ENCODE results near the gene NAA40. TPM values are rescaled to one million over a fixed set of nuclear protein-coding genes. Genes with fewer than 3 reads are reported as not detected.

Gene NAA40
- total and polyA plus RNA-seq, 2 donors (not counting 1 experiment from before 2014, with no cell fraction given), result 9.2 to 19.7 TPM

DNA sequence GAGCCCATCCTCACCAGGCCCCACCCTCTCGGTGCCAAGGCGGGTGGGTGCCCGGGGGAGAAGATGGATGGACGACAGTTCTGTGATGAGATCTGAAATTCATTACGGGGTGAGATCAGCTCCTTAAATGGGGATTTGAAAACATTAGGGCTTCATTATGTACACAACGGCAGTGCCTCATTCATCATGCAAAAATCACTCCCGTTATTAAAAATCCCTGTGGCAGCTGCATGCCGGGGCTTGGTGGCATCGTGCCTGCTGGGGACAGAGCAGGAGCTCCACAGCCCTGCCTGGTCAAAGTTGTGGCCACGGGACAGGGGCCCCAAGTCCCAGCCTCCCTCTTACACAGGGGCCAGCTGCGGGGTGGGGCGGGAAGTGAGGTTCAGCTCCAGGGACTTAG is 67.6 kb downstream of the NAA40 start:
- no peaks in the 10 kb centered on the region for H4K20me1 ChIP-seq (ENCODE audit: control insufficient read depth, extremely low read depth, insufficient read depth, low read length)
- no peak overlapping the region for H3K4me3 ChIP-seq (replicated peaks in 1 of 4; ENCODE audit: control extremely low read depth in 1 of 4, insufficient read depth in 1 of 4, low read depth in 3 of 4, low read length in 4 of 4)
- H2AFZ ChIP-seq (ENCODE audit: low read length), result no peak overlapping the region
- no peaks in the 10 kb centered on the region for H3K27me3 ChIP-seq (ENCODE audit: control insufficient read depth, insufficient read depth, low read length)
- no peak overlapping the region for H3K27ac ChIP-seq (ENCODE audit: insufficient read depth, low read length)
- peaks cover 7% of the 10 kb centered on the region for H3K4me1 ChIP-seq (ENCODE audit: control insufficient read depth, extremely low read depth, insufficient read depth, low read length)
- H3K4me2 ChIP-seq (ENCODE audit: extremely low read depth, insufficient read depth, low read length), result no peak overlapping the region
- no peak overlapping the region for H3K9ac ChIP-seq (ENCODE audit: insufficient read depth, low read length)
- no peak for DNase-seq (ENCODE audit: low read depth in 2 of 2)
- no peaks in the 10 kb centered on the region for H3K36me3 ChIP-seq (ENCODE audit: control insufficient read depth, insufficient read depth, low read length)
- no peaks in the 10 kb centered on the region for H3K79me2 ChIP-seq (ENCODE audit: control insufficient read depth, insufficient read depth, low read length)
- H3K9me3 ChIP-seq (ENCODE audit: control insufficient read depth, insufficient read depth, low read depth, low read length), result no peaks in the 10 kb centered on the region
- TF ChIP-seq, protein P1, sequence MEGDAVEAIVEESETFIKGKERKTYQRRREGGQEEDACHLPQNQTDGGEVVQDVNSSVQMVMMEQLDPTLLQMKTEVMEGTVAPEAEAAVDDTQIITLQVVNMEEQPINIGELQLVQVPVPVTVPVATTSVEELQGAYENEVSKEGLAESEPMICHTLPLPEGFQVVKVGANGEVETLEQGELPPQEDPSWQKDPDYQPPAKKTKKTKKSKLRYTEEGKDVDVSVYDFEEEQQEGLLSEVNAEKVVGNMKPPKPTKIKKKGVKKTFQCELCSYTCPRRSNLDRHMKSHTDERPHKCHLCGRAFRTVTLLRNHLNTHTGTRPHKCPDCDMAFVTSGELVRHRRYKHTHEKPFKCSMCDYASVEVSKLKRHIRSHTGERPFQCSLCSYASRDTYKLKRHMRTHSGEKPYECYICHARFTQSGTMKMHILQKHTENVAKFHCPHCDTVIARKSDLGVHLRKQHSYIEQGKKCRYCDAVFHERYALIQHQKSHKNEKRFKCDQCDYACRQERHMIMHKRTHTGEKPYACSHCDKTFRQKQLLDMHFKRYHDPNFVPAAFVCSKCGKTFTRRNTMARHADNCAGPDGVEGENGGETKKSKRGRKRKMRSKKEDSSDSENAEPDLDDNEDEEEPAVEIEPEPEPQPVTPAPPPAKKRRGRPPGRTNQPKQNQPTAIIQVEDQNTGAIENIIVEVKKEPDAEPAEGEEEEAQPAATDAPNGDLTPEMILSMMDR (conservative IDR thresholded peaks at IDR 0.05 in 1 of 2, IDR thresholded peaks at IDR 0.05 in 1 of 2; ENCODE audit: low read depth in 1 of 2, low read length in 2 of 2), result no peak
- no peak for TF ChIP-seq EZH2 (IDR thresholded peaks at IDR 0.05; ENCODE audit: low read length, missing control alignments)

Other genes with a start within 250 kb of the NAA40 start
- gene ZFTA, start 170.2 kb upstream of the NAA40 start, total RNA-seq, result 12.9 and 14.4 TPM in 2 replicates
- gene ZFTA, start 170.2 kb upstream of the NAA40 start, polyA plus RNA-seq, result 5.4 and 6.0 TPM in 2 replicates
- gene SPINDOC, start 125.5 kb upstream of the NAA40 start, total RNA-seq, result 10.7 and 10.8 TPM in 2 replicates
- 10.9 and 13.9 TPM in 2 replicates for gene SPINDOC, start 125.5 kb upstream of the NAA40 start, polyA plus RNA-seq
- 5.4 and 6.4 TPM in 2 replicates for gene MARK2, start 99.9 kb upstream of the NAA40 start, total RNA-seq
- 12.3 and 16.8 TPM in 2 replicates for gene MARK2, start 99.9 kb upstream of the NAA40 start, polyA plus RNA-seq
- gene RCOR2, start 21.8 kb upstream of the NAA40 start, total RNA-seq, result 4.1 and 5.6 TPM in 2 replicates
- gene RCOR2, start 21.8 kb upstream of the NAA40 start, polyA plus RNA-seq, result 1.8 and 3.9 TPM in 2 replicates
- 255 and 409 TPM in 2 replicates for gene COX8A, start 35.6 kb downstream of the NAA40 start, total RNA-seq
- gene COX8A, start 35.6 kb downstream of the NAA40 start, polyA plus RNA-seq, result 200 and 330 TPM in 2 replicates
- gene OTUB1, start 47.4 kb downstream of the NAA40 start, total RNA-seq, result 36.5 and 37.8 TPM in 2 replicates
- gene OTUB1, start 47.4 kb downstream of the NAA40 start, polyA plus RNA-seq, result 113 and 154 TPM in 2 replicates
- gene FLRT1, start 96.9 kb downstream of the NAA40 start, total RNA-seq, result 0.17 and 0.26 TPM in 2 replicates
- 0.01 and 0.02 TPM in 2 replicates for gene FLRT1, start 96.9 kb downstream of the NAA40 start, polyA plus RNA-seq
- gene MACROD1, start 227.1 kb downstream of the NAA40 start, total RNA-seq, result 24.8 and 28.2 TPM in 2 replicates
- gene MACROD1, start 227.1 kb downstream of the NAA40 start, polyA plus RNA-seq, result 6.0 and 8.8 TPM in 2 replicates
- gene STIP1, start 247.2 kb downstream of the NAA40 start, total RNA-seq, result 96.3 and 98.8 TPM in 2 replicates
- gene STIP1, start 247.2 kb downstream of the NAA40 start, polyA plus RNA-seq, result 147 and 198 TPM in 2 replicates